Measurements from ENCODE around the gene SUN5. TPM values are rescaled to one million over a fixed set of nuclear protein-coding genes. Genes with fewer than 3 reads are reported as not detected.

SUN5 gene
- total RNA-seq, 1 experiment from 2014 or later: not detected

DNA sequence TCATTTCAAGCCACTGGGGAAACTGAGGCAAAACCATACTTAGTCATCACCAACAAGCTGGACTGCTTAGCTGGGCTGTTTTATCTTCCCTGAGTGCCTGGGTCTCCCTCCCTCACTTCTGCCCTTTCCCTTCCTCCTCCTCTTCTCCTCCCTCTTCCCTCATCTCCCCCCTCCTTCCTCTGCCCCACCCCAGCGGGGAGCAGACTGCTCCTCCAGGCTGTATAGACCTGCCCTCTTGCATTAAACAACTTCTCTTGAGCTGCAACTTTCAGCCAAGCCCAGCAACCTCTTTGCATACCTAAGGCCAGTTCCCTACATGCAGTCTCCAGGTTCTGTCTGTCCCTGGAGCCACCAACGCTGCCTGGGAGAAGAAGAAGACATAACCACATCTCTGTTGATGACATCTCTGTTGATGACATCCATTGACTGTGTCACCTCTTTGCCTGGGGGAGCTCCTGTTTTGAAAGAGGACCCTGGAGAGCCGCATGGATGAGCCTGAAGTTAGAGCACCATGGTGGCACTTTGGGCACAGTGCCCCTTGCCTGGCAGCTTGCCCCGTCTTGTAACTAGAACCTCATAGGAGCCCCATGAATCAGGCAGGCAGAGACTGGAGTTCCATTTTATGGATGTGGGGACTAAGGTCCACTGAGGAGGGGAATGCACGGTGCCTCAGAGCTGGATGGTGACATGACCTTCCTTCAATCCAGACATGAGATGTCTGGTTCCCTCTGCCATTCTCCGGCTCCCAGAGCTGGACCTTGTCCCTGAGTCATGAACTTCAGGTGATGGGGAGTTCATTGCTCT, 19.4 kb upstream of the SUN5 start:
- no peaks in the 10 kb centered on the region for H3K36me3 Mint-ChIP-seq (ENCODE audit: insufficient read depth, unreplicated experiment)
- no peak for DNase-seq
- peaks cover 32% of the 10 kb centered on the region for H3K27me3 Mint-ChIP-seq (ENCODE audit: unreplicated experiment)
- BruUV-seq (replicated peaks): no TSS peak
- no peaks in the 10 kb centered on the region for H3K9me3 Mint-ChIP-seq (ENCODE audit: low read depth, unreplicated experiment)
- H3K27ac Mint-ChIP-seq (ENCODE audit: unreplicated experiment): no peak overlapping the region
- no peak overlapping the region for H3K4me3 Mint-ChIP-seq (ENCODE audit: low read depth, unreplicated experiment)
- CTCF ChIA-PET: no interaction called here
- TF ChIP-seq, protein P1, sequence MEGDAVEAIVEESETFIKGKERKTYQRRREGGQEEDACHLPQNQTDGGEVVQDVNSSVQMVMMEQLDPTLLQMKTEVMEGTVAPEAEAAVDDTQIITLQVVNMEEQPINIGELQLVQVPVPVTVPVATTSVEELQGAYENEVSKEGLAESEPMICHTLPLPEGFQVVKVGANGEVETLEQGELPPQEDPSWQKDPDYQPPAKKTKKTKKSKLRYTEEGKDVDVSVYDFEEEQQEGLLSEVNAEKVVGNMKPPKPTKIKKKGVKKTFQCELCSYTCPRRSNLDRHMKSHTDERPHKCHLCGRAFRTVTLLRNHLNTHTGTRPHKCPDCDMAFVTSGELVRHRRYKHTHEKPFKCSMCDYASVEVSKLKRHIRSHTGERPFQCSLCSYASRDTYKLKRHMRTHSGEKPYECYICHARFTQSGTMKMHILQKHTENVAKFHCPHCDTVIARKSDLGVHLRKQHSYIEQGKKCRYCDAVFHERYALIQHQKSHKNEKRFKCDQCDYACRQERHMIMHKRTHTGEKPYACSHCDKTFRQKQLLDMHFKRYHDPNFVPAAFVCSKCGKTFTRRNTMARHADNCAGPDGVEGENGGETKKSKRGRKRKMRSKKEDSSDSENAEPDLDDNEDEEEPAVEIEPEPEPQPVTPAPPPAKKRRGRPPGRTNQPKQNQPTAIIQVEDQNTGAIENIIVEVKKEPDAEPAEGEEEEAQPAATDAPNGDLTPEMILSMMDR (IDR thresholded peaks at IDR 0.05; ENCODE audit: unreplicated experiment): no peak
- intact Hi-C loops (cut with micrococcal nuclease; ENCODE audit: unreplicated experiment): no loop called here
- no peaks in the 10 kb centered on the region for H3K4me1 Mint-ChIP-seq (ENCODE audit: low read depth, unreplicated experiment)

DNA sequence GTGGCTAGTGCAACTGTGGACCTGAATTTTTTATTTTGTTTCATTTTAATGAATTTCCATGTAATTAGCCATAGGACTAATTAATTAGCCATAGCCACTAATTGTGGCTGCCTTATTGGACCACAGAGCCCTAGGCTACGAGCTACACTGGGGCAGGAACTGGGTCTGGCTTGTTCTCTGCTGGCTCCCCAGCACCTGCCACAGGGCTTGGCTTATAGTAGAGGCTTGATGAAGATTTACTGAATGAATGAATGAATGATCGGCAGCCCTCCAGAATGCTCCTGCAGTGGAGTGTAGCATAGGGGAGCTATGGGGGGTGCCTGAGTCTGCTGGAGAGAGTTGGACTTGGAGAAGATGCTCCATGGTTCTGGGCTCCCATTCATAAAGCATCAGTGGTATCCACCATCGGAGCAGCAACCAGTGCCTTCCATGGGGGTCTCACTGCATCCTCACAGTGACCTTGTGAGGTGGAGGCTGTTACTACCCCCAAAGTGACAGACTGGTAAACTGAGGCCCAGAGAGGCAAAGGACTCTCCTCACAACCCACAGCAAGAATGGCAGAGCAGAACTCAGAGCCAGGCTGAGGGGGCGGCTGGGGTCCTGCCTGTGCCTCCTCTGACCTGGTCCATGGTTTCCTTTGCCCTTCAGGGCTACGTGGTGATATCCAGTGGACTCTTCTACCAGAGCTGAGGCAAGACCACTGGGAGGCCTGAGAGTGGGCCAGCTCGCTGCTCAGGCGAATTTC, 18.6 kb upstream of the SUN5 start:
- TF ChIP-seq, protein P1 (IDR thresholded peaks at IDR 0.05; ENCODE audit: unreplicated experiment): no peak
- Mint-ChIP-seq H3K27ac (ENCODE audit: unreplicated experiment) (no peak overlapping the region), H3K4me1 (ENCODE audit: low read depth, unreplicated experiment) (no peaks in the 10 kb centered on the region), H3K9me3 (ENCODE audit: low read depth, unreplicated experiment) (no peaks in the 10 kb centered on the region), H3K36me3 (ENCODE audit: insufficient read depth, unreplicated experiment) (no peaks in the 10 kb centered on the region), H3K4me3 (ENCODE audit: low read depth, unreplicated experiment) (no peak overlapping the region), H3K27me3 (ENCODE audit: unreplicated experiment) (peaks cover 40% of the 10 kb centered on the region)
- CTCF ChIA-PET: no interaction called here
- no TSS peak for BruUV-seq (replicated peaks)
- intact Hi-C loops (cut with micrococcal nuclease; ENCODE audit: unreplicated experiment): no loop called here
- no peak for DNase-seq

DNA sequence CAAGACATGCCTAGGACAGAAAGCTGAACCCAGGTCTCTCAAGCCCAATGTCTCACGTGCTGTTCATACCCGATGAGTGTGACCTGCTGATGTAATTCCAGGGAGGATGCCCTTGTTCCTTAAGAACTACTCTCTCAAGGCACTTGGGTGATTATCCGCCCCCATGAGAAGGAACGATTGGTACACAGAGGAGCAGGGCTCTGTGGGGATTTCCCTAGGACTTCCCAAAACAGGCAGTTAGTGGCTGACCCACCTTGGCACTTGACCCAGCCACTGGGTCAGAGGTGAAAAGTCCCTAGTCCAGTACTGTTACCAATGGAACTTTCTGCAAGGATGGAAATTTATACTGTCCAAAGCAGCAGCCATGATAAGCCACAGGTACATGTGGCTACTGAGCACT, 18.1 kb upstream of the SUN5 start:
- TF ChIP-seq, protein P1 (IDR thresholded peaks at IDR 0.05; ENCODE audit: unreplicated experiment): no peak
- intact Hi-C loops (cut with micrococcal nuclease; ENCODE audit: unreplicated experiment): no loop called here
- no peaks in the 10 kb centered on the region for H3K36me3 Mint-ChIP-seq (ENCODE audit: insufficient read depth, unreplicated experiment)
- BruUV-seq (replicated peaks): no TSS peak
- no peak overlapping the region for H3K27ac Mint-ChIP-seq (ENCODE audit: unreplicated experiment)
- no peak for DNase-seq
- H3K9me3 Mint-ChIP-seq (ENCODE audit: low read depth, unreplicated experiment): no peaks in the 10 kb centered on the region
- H3K27me3 Mint-ChIP-seq (ENCODE audit: unreplicated experiment): peaks cover 46% of the 10 kb centered on the region
- CTCF ChIA-PET: interaction anchor here (0.7 kb wide), 1 partner anchor 226 kb away, joined by 3 read pairs; no protein-coding TSS in a partner anchor
- no peak overlapping the region for H3K4me3 Mint-ChIP-seq (ENCODE audit: low read depth, unreplicated experiment)
- no peaks in the 10 kb centered on the region for H3K4me1 Mint-ChIP-seq (ENCODE audit: low read depth, unreplicated experiment)

DNA sequence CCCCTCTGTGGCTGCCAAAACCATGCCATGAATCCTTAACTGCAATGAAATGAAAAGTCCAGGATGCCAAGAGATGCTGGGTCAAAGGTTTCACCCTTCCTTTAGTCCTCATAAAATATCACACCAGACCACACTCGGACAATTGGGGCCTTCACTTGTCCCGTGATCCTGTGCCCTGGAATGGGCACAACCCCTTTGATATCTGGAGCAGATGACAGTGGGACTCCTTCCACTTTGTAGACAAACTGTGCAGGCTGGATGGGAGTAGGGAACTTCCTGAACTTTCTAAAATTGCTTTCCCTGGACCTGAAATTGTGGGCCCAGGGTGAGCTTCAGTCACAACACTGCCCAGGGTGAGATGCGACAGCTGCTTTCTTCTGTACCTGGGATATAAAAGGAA, 17.6 kb upstream of the SUN5 start:
- no TSS peak for BruUV-seq (replicated peaks)
- CTCF ChIA-PET: interaction anchor here (0.7 kb wide), 1 partner anchor 226 kb away, joined by 3 read pairs; no protein-coding TSS in a partner anchor

More for the DNA sequence above, 17.6 kb upstream of the SUN5 start:
- intact Hi-C loops (cut with micrococcal nuclease; ENCODE audit: unreplicated experiment): no loop called here
- Mint-ChIP-seq H3K36me3 (ENCODE audit: insufficient read depth, unreplicated experiment) (no peaks in the 10 kb centered on the region), H3K27me3 (ENCODE audit: unreplicated experiment) (peaks cover 50% of the 10 kb centered on the region), H3K27ac (ENCODE audit: unreplicated experiment) (no peak overlapping the region), H3K4me1 (ENCODE audit: low read depth, unreplicated experiment) (no peaks in the 10 kb centered on the region), H3K4me3 (ENCODE audit: low read depth, unreplicated experiment) (no peak overlapping the region), H3K9me3 (ENCODE audit: low read depth, unreplicated experiment) (no peaks in the 10 kb centered on the region)
- TF ChIP-seq, protein P1 (IDR thresholded peaks at IDR 0.05; ENCODE audit: unreplicated experiment): no peak
- DNase-seq: no peak

Data from Calu3 (cell line).